Fibroblast of skin of left quadriceps (primary cell): ENCODE measurements around the gene NAB1.

Experiments
- DNase-seq, 2 experiments: peaks; one replicate each; pipeline ENCODE4 v3.0.0-alpha.2; 2013; ENCODE audit warnings: low read depth in 2 of 2

The NAB1 gene

DNA sequence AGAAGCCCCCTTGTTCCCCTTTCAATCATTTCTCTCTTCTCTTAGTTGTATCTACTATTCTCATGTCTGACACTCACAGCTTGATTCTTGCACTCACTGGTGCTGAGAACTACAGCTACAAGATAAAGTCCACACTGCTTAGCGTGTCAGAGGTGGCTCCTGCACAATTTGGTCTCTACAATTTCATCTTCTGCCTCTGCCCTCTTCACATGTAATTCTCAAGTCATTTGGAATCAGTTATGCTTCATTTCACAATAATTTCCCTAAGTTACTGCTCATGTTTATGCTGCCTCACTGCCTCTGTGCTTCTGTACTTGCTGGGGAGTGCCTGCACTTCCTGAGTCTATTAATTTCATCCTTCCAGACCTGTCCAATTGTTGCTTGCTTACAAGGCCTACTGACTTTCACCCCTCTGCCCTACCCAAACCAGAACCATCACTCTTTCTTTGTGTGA, 11.6 kb upstream of the NAB1 start:
- peak in 1 of 2 experiments; percentile 39 for DNase-seq

DNA sequence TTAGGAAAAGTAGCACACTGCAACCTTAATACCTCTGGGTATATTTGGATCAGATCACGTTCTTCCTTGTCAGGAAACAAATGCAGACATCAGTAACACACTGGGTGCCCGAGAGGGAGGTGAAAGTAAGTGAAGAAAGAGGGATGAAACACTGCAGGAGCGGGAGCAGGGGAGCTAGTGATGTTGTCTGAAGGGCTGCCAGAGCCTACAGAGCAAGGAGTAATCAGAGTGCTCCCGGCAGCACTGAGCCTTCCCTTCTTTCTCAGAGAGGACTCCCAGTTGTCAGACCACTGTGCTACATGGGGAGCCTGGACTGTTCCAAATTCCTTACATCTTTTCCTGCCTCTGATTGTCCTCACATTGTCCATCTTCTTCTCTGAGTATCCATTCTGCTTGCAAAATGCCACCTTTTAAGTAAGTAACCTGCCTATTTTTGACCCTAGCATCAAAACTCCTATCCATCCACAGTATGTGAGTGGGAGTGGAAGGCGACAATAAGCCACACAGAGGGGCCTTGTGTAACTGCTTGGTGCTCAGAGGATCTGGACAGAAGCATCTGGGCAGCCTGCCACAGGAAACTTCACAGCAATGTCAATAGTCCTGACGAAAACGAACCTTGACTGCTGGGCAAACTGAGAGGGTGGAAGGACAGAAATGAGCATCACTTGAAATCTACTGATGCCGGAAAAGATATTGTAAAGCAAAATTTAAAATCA, 10.8 kb upstream of the NAB1 start:
- DNase-seq, result no peak

DNA sequence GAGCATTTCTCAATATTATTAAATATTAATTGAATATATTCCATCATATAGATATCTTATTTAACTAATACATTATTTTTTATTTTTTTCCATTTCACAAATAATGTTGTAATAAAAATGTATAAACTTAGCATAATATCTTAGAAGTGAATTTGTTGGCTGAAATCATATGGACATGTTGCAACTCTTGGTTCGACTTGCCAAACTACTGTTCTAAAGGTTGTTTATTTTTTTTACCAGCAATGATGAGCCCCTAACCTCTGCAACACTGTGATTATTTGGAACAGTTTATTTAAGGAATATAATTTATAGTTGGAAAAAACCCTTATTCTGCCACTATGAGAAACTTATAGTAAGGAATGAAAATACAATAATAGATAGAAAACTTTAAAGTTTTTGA, 8.8 kb upstream of the NAB1 start:
- DNase-seq, result no peak

DNA sequence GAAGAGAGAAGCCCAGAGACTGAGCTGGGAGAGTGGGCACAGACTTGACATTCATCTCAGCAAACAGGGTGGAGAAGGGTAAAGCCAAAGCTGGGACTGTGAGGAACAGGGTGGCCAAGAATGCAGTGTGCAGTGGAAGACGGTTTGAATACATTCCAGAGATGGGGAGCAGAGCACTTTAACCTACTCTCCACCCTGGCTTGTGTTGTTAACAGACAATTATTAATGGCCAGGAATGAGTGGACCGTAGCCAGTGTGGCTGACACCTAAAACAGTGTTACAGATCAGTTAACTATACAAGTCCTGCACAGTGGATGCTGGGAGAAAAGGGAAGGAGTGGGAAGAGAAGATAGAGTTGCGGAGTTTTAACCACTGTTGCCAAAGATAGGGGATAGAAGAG, 7.4 kb upstream of the NAB1 start:
- DNase-seq, result no peak

DNA sequence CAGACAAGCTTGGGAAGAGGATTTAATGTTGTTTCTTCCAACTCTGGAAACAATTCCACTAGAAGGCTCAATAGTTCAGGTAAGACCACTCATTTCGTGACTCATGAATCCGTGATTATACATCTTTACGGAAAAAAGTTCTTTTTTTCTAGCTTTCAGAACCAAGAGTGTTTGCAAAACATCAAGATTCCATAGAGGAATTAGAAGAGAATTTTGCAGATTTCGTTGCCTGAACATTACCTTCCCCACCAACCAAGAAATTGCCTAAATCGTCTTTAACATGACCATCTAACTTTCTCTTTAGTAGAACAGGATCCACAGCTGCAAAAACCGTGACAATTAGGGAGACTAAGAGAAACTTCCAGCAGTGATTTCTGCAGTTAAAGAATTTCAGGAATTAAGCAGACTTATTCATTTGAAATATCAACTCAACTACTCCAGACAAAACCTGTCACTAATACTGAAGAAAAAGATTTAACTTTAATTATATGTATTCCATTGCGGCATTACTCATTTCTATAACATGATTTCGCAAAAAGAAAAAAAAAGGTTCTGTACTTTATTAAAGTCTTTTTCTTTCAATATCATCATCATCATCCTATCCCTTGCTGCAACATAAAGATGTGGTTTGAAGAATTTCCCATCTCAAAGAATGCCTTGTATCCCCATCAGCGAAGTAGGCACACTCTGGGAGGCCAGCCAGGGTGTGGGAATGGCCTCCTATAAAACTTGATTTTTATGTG, 1.9 kb upstream of the NAB1 start:
- DNase-seq, result peak in 1 of 2 experiments; percentile 51

DNA sequence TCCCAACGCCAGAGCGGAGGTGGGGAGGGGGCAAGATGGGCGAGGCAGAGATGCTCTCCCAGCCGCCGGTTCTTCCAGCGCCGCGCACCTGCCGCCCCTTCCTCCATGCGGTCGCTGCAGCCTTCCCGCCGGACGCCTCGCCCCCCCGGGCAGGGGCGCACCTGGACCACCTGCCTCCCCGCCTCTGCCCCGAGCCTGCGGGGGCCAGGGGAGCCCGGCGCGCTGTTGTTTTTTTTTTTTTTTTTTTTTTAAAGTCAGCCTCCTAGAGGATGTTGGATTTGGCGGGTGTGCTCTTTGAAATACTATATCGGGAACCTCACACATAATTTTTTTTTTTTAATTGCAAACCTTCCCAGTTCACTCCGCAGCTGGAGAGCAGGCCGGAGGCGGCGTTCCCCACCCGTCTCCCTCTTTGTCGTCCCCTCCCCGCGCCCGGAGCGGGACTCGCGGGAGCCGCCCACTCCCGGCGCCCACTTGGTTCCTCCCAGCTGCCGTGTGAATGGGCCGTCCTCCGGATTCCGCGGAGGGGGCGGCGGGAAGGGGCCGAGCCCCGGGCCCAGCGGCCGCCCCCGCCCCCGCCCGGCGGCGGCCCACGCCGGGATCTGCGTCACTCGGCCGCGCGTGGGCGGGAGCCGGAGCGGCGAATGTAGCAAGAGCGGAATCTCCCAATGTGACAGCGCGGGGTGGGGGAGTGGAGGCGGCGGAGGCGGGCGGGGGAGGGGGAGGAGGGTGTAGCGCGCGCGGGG, 421 bp upstream of the NAB1 start:
- DNase-seq, result peak; percentile 72 to 74

DNA sequence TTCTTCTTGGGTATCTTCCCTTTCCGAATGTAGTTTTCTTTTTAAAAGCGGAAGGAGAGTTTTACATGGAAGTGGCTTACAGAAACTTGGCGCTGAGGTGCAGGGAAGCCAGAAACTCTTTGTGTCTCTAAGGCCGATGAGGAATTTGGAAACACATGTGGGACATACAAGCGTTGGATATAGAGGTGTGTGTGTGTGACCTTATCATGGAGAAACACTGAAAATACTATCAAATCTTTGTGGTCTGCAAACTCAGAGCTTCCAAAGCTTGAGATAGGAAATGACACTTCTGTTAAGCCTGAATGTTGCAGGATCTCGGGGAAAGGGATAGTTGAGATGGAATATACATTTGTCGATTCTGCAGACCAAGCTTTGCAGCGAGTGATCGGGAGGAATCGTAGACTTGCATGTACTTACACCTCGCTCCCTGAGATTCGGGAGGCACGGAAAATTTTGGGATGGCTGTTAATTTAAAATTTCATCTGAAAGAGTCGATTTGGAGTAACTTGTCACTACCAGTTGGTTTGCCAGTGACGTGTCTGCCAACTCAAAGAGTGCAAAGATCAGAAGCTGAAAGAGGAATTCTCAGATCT, 1.0 kb downstream of the NAB1 start:
- DNase-seq, result no peak

DNA sequence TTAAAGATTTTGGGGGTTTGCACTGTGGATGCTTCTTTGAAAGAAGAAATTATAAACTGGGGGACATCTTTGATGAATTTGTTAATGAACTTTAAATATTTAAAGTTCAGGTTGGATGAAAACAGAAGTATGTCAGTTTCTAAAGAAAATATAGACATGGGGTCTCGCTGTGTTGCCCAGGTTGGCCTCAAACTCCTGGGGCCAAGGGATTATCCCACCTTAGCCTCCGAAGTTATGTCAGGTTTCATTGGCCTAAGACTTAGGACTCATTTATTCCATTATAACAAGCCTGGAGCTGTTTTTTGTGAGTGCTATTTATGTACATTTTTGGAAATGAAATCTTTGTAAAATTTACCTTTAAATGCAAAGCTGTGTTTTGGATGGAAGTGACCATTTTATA, 2.5 kb downstream of the NAB1 start:
- no peak for DNase-seq

DNA sequence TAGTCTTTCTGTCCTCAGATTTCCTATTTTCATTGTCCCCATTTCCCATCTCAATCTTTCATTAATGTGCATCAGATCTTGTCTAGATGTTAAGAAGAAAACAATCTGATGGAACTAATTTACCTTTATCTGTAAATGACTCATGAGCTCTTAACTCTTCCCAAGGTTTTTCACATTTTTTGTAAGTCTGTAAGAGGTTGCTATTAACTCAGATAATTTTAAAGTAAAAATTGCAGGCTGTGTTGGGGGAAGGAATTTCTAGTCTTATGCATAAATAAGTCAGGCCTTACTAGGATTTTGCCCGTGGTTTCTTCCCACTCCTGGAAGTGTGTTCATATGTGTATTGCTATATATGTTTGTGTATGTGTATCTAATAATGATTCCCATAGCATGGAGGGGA, 4.3 kb downstream of the NAB1 start:
- DNase-seq, result no peak

DNA sequence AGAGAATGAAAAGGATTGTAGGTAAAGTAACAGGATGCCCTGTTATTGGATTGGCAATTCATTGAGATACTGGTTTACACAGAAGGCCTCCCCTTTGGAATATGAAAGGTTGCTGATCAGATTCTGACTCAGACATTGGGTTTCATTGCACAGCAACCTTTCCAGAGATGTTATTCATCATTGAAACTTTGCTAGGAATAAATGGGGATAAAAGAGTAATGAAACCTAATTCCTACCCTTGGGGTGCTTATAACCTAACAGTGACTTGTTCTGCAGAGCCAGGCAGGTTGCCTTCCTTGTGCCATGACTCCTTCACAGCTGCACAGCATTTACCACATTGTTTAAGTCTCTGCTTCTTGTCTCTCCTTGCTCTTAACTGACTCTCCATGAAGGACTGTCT, 5.0 kb downstream of the NAB1 start:
- DNase-seq, result no peak

DNA sequence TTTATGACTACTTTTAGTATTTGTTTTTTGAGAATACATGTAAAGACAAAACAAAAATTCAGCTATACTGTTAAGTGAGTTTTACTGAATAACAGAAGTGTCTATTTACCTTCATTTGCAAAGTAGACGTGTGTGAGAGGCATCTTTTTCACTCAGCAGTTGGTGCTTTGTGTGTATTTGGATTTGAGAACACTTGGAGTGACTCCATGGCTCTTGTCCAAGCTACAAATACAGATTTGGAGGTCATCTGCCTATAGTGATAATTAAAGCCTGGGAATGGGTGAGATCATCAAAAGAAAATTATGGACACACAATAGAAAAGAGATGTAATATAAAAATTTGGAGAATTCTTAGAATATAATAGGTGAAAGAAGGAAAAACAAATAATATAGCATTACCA, 6.2 kb downstream of the NAB1 start:
- no peak for DNase-seq

DNA sequence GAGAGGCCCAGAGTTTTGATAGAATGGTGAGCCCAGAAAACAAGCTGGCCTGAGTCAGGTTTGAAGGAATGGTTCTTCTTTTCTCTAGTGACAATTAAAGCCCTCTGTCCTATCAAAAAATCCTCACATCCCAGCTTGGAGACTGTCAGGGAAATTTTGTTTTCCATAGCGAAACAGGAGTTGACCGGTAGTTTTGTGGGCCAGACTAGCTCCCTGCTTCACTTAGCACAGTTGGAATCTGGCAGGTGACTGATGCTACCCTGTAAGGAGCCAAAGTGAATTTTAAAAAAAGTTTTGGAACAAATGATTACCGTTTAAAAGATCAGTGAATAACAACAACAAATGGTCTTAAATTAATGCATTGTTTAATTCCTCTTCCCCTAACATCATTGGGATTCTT, 6.7 kb downstream of the NAB1 start:
- no peak for DNase-seq

DNA sequence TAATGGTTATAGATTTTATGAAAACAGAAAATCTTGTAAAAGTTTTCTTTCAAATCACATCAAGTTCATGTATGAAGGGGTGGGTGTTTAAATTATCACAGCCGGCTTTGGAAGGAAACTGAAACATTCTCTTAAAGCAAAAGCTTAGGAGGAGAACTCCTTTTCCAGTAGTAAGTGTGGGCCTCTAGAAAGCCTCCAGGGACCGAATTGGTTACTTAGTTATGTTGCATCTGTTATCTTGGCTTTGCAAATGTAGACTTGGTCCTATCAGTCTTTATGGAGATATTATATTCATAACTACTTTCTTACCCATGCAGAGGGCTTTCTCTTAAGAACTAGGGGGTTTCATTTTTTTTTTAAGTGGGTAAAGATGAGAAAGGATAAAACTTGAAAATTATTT, 7.4 kb downstream of the NAB1 start:
- DNase-seq, result no peak

DNA sequence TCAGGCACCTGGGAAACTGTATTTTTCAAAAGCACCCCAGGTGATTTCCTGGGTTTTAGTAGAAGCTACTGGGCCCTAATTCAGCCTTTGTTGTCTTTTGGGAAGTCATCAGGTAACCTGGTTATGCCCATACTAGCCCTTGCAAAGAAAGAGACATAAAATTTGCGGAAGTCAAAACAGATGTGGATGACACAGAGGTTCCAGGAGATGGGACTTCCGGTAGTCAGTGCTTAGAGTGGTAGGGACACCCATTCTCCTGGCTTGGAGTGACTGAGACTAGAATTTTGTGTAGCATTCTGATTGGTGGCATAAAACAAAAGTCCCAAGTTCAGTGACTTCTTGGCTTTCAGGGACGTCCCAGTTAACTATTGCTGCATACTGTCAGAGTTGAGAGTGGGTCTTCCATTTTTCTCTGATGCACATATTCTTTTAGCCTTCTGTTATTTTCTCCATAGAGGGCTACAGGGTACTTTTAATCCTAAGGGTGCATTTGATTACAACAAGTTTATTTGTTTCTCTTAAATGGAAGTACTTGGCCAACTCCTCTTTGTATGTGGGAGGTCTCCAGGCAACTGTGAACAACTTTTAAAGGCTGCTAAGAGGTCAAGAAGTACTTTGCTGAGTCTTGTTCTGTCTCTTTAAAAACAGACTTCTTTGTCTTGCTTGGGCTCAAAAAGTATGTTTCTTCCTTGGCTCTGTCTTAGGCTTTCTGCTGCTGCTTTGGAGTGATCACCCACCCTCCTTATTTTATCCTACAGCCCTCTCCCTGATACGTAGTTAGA, 8.8 kb downstream of the NAB1 start:
- no peak for DNase-seq

DNA sequence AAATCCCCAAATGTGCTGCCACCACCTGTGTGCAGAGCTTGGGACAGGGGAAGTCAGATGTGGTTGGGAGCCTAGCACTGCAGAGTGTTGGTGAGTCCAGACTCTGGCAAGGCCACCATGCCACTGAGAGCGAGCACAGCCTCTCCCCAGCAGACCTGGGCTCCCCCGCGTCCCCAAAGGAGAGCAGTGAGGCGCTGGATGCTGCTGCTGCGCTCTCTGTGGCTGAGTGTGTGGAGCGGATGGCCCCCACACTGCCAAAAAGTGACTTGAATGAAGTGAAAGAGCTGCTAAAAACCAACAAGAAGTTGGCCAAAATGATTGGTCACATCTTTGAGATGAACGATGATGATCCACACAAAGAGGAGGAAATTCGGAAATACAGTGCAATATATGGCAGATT, 10.7 kb downstream of the NAB1 start:
- DNase-seq, result no peak

DNA sequence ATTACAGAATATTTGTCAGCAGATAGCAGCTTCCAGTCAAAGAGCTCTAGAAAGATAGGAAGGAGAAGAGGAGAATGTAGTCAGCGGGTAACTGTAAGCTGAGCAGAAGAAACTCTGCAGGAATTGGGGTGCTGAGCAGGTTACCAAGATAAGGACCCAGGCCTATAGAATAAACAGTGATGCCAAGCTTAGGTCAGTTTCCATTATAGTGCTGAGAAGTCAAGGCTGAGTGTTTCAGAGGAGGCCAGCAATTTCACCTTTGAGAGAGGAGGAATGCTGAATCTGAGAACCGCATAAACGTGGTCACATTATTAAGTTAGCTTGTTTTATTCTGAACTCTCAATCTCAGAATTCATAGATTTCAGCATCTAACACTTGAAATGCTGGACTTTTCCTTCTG, 13.9 kb downstream of the NAB1 start:
- no peak for DNase-seq

DNA sequence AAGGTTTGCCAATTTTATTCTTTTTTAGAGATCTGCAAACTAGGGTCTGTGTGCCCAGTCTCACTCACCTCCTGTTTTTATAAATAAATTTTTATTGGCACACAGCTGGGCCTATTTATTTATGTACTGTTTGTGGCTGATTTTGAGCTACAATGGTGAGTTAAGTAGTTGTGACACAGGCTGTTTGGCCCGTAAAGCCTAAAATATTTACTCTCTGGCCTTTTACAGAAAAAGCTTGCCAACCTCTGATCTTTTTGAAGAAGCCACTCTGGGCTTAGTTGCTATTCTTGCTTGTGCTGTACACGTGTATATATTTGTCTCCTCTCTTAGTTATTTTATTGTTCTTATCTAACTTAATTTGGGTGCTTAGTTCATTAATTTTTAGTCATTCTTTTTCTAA, 14.5 kb downstream of the NAB1 start:
- no peak for DNase-seq

DNA sequence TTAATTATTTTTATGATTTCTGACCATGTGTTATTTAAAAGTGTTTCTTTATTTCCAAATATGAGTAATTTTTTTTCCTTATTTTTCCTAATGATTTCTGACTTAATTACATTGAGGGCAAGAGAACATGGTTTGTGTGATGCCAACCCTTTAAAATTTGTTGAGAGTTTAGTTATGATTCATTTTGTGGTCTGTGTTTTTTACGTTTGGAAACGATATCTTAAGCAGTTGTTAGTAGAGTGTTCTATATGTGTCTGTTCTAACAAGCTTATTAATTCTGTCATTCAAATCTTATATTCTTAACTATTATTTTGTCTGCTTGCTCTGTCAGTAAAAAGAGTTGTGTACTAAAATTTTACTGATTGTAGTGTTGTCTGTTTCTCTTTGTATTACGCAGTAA, 15.0 kb downstream of the NAB1 start:
- no peak for DNase-seq

DNA sequence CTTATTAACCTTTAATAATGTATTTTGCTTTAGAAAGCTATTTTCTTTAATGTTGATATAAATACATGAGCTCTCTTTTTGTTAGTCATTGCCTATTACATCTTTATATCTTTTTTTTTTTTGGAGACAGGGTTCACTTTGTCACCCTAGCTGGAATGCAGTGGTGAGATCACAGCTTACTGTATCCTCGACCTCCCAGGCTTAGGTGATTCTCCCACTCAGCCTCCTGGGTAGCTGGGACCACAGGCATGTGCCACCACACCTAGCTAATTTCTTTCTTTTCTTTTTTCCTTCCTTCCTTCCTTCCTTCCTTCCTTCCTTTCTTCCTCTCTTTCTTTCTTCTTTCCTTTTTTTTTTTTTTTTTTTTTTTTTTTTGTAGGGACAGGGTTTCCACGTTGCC, 15.4 kb downstream of the NAB1 start:
- no peak for DNase-seq

DNA sequence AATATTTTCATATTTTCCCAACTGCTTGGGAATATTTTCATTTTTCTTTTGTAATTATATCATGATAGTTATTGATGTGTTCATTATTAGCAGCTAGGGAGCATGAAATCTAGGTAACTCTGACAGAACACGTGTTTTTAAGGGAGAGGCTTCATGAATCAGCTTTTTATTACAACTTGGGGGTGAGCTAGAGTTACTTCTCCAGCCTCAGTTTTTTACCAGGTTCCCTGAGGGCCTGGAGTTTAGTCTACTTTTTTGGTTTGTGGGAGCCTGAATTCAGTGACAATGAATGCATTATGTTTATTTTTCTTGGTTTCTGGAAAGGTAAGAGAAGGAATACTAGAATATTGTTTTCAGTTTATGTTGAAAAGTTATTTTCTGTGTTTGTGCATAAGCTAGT, 18.0 kb downstream of the NAB1 start:
- no peak for DNase-seq

DNA sequence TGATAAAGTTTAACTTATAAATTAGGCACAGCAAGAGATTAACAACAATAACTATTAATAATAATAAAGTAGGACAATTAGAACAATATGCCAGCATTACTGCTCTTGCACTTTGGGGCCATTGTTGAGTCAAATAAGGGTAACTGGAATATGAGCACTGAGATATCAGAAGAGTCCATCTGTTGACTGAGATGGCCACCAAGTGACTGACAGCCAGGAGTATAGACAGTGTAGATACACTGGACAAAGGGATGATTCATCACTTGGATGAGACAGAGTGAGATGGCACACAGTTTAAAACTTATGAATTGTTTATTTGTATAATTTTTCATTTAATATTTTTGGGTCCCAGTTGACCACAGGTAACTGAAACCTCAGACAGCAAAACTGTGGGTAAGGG, 20.0 kb downstream of the NAB1 start:
- DNase-seq, result no peak
